Tibial nerve (tissue), 4 donors: Measurements from ENCODE around the gene SHROOM3. TPM values are rescaled to one million over a fixed set of nuclear protein-coding genes. Genes with fewer than 3 reads are reported as not detected.

Source experiments
- DNase-seq, 2 donors: peaks; one replicate each; pipeline ENCODE4 v3.0.0-alpha.2; 2019; ENCODE audit warnings: low spot score in 2 of 2
- H3K27ac ChIP-seq, 4 donors: fragments of 200-600 bp; sonication (generic) in 3 of 4; one replicate each; pipeline ENCODE4 v1.5.1; 2017 to 2019; ENCODE audit warnings: mild to moderate bottlenecking in 1 of 4
- H3K27me3 ChIP-seq, 2 donors: fragments of 200-600 bp; sonication (generic) in 1 of 2; one replicate each; pipeline versions ENCODE4 v1.5.1 to v1.6.0; 2017 to 2019
- H3K36me3 ChIP-seq, 3 donors: fragments of 200-600 bp; sonication (generic); one replicate each; pipeline ENCODE4 v1.5.1; 2018 to 2019
- H3K4me1 ChIP-seq, 4 donors: fragments of 200-600 bp; sonication (generic) in 3 of 4; one replicate each; pipeline ENCODE4 v1.5.1; 2017 to 2019
- H3K4me3 ChIP-seq, 4 donors: fragments of 200-600 bp; sonication (generic) in 3 of 4; one replicate each; pipeline ENCODE4 v1.5.1; 2017 to 2019; ENCODE audit warnings: mild to moderate bottlenecking in 1 of 4, moderate library complexity in 1 of 4
- H3K9me3 ChIP-seq, 4 donors: fragments of 200-600 bp; sonication (generic) in 3 of 4; one replicate each; pipeline ENCODE4 v1.5.1; 2017 to 2019
- CTCF ChIP-seq, 5 experiments: fragments of 200-600 bp in 3 of 5; fragments of 450-650 bp in 2 of 5; sonication (generic) in 3 of 5; IDR thresholded peaks; one replicate each; pipeline ENCODE4 v1.5.1; 2016 to 2019; ENCODE audit warnings: antibody characterized with exemption in 5 of 5, mild to moderate bottlenecking in 3 of 5, moderate library complexity in 2 of 5
- EP300 ChIP-seq, 2 donors: sonication (generic); formaldehyde crosslinking; IDR thresholded peaks; one replicate each; pipeline ENCODE4 v1.6.1; 2017; ENCODE audit warnings: antibody characterized with exemption in 2 of 2, mild to moderate bottlenecking in 1 of 2
- POLR2A ChIP-seq, 2 donors: fragments of 450-650 bp; IDR thresholded peaks; one replicate each; pipeline ENCODE4 v1.6.1; 2017; ENCODE audit warnings: antibody characterized with exemption in 2 of 2, mild to moderate bottlenecking in 2 of 2, moderate library complexity in 2 of 2
- WGBS, 2 donors: methylation state at CpG; one replicate each; pipeline ENCODE4 v1.1.5; 2018; 5-methylcytosine and 5-hydroxymethylcytosine counted together
- total RNA-seq, 4 donors: library from RNA; depleted of rRNA; stranded (reverse); fragments of >200 nt; gene quantifications; one replicate each; pipeline ENCODE4 v1.1.0, GENCODE V29; 2016

SHROOM3 gene
- total RNA-seq, 4 donors from 2014 or later = 28.0 to 49.8 (median 37.9) TPM

DNA sequence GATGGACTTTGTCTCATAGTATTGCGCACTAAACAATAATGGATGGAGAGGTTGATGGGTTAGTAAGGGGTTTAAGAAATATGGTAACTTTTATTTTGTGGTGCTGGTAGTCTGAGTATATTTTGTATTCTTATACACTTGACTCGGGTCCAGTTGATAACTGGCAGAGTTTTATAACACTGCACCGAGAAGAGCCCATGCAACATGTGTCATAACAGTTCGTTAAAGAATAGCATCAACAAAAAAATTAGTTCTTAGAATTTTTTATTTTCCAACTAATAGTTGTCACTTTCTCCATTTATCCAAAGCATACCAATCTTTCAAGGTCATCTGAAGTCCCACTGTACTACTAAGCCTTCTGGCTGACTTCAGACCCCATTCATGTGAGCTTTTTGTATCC lies 287.8 kb downstream of the SHROOM3 start:
- Histone ChIP-seq H3K27ac (peak overlapping the region; percentile 12 to 89 (median 68)), H3K4me1 (peaks cover 0 to 34% (median 11%) of the 10 kb centered on the region in 4 donors), H3K9me3 (no peaks in the 10 kb centered on the region), H3K27me3 (no peaks in the 10 kb centered on the region), H3K4me3 (no peak overlapping the region), H3K36me3 (no peaks in the 10 kb centered on the region)
- WGBS, 2 donors = 63 to 67% methylated on average over 4 of the region's 4 CpGs
- no peak for DNase-seq
- TF ChIP-seq EP300 (IDR thresholded peaks at IDR 0.05) = no peak
- no peak for TF ChIP-seq CTCF (IDR thresholded peaks at IDR 0.05)
- TF ChIP-seq POLR2A (IDR thresholded peaks at IDR 0.05) = no peak

DNA sequence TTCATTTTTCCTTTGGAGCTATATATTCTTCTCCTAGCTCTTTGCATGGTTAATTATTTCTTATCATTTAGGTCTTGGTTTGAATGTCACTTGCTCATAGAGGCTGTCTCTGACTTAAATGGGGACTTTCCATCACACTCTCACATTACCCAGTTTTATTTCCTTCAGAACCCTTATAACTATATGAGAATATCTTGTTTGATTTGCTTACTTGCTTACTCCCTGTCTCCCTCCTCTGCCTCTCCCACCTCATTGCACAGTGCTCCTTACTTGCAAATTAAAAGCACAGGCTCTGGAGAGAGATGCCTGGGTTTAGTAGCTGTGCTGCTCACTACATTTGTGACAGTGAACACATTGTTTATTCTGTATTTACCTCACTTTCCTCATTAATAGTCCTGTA lies 288.3 kb downstream of the SHROOM3 start:
- peak overlapping the region; percentile 12 to 89 (median 68) for H3K27ac ChIP-seq
- peaks cover 0 to 38% (median 10%) of the 10 kb centered on the region in 4 donors for H3K4me1 ChIP-seq
- no peaks in the 10 kb centered on the region for H3K9me3 ChIP-seq
- no peak for DNase-seq
- no peak for TF ChIP-seq EP300 (IDR thresholded peaks at IDR 0.05)
- TF ChIP-seq POLR2A (IDR thresholded peaks at IDR 0.05) = no peak
- no peak for TF ChIP-seq CTCF (IDR thresholded peaks at IDR 0.05)
- no peaks in the 10 kb centered on the region for H3K27me3 ChIP-seq
- H3K36me3 ChIP-seq = no peaks in the 10 kb centered on the region
- no peak overlapping the region for H3K4me3 ChIP-seq

GRCh38 chr4:76723924-76724323 lies 288.9 kb downstream of the SHROOM3 start:
- no peak for DNase-seq
- H3K27ac ChIP-seq = peak overlapping the region; percentile 12 to 89 (median 68)

GRCh38 chr4:76725039-76725438 lies 290.0 kb downstream of the SHROOM3 start:
- Histone ChIP-seq H3K9me3 (no peaks in the 10 kb centered on the region), H3K4me1 (peaks cover 0 to 50% (median 9%) of the 10 kb centered on the region in 4 donors), H3K27ac (peak overlapping the region; percentile 33 to 89 (median 56)), H3K36me3 (no peaks in the 10 kb centered on the region), H3K4me3 (no peak overlapping the region), H3K27me3 (no peaks in the 10 kb centered on the region)
- no peak for DNase-seq
- 59 to 66% methylated on average over 2 of the region's 2 CpGs for WGBS, 2 donors
- TF ChIP-seq CTCF (IDR thresholded peaks at IDR 0.05) (no peak), POLR2A (IDR thresholded peaks at IDR 0.05) (no peak), EP300 (IDR thresholded peaks at IDR 0.05) (no peak)

More at GRCh38 chr4:76723924-76724323, 288.9 kb downstream of the SHROOM3 start:
- Histone ChIP-seq H3K4me3 (peak overlapping the region in 1 of 4 donors; percentile 10), H3K27me3 (no peaks in the 10 kb centered on the region), H3K36me3 (no peaks in the 10 kb centered on the region), H3K9me3 (no peaks in the 10 kb centered on the region), H3K4me1 (peaks cover 0 to 41% (median 9%) of the 10 kb centered on the region in 4 donors)
- TF ChIP-seq CTCF (IDR thresholded peaks at IDR 0.05) = no peak
- TF ChIP-seq EP300 (IDR thresholded peaks at IDR 0.05) = peak in 1 of 2 donors; percentile 80
- 11 to 30% methylated on average over 2 of the region's 2 CpGs for WGBS, 2 donors

DNA sequence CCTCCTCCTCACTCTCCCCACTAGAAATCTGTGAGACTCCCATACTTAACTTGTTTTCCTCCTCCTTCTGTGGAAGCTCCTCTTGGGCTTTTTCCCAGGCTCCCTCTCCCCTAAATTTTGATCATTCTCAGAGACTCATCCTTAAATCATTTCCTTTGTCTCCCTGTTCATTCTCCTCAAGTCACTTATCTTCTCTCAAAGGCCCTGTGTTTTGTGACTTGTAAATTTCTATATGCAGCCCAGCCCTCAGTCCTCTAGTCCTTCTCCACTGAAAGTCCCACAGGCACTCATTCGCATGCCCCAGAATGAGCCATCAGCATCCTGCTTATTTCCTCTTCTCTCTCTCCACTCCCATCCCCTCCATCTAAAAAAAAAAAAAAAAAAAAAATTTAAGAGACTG lies 291.1 kb downstream of the SHROOM3 start:
- DNase-seq = no peak
- H3K27ac ChIP-seq = peak overlapping the region in 3 of 4 donors; percentile 36 to 89 (median 77)
- H3K27me3 ChIP-seq = no peaks in the 10 kb centered on the region
- H3K9me3 ChIP-seq = no peaks in the 10 kb centered on the region
- no peak overlapping the region for H3K4me3 ChIP-seq
- H3K4me1 ChIP-seq = peaks cover 0 to 57% (median 11%) of the 10 kb centered on the region in 4 donors
- WGBS, 2 donors = 60 to 69% methylated on average over 1 of the region's 1 CpG
- TF ChIP-seq CTCF (IDR thresholded peaks at IDR 0.05) (no peak), POLR2A (IDR thresholded peaks at IDR 0.05) (no peak), EP300 (IDR thresholded peaks at IDR 0.05) (no peak)
- no peaks in the 10 kb centered on the region for H3K36me3 ChIP-seq
